ENCODE data around the gene NFX1. TPM values are rescaled to one million over a fixed set of nuclear protein-coding genes. Genes with fewer than 3 reads are reported as not detected.
"Not testable (repeated sequence)": the region's sequence is repeated elsewhere in the genome, so short reads cannot be mapped to it uniquely, and the experiment has no call there.

The NFX1 gene
- polyA plus RNA-seq, 1 experiment: 32.2 TPM

DNA sequence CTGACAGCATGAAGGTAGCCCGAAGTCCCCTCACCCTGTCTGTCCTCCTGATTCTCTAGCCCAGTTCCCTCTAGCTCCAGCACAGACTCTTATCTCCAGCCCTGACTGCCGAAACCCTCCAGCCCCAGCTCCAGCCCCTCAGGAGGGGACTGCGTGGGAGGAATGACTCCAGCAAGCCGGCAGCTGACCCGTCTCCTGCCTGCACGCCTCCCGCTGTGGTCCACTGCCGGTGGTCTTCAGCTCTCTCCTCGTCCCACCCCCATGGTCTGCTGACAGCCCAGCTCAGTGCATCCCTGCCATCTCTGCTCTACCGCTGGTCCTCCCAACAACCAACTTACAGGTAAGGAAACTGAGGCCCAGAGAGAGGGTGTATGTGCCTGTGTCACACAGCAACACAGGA lies 111.5 kb downstream of the NFX1 start:
- H3K4me3 ChIP-seq (ENCODE audit: low read depth, low read length); H3K36me3 ChIP-seq (ENCODE audit: control insufficient read depth, insufficient read depth, low read length); DNase-seq (ENCODE audit: low read depth); POLR2A ChIA-PET; H3K27me3 ChIP-seq (ENCODE audit: control insufficient read depth, insufficient read depth, low read length): not testable (repeated sequence)
- CTCF ChIA-PET: interaction anchor here (5.0 kb wide), 1 partner anchor 14 kb away, joined by 42 read pairs; no protein-coding TSS in a partner anchor

- POLR2A ChIA-PET; H3K36me3 ChIP-seq (ENCODE audit: control insufficient read depth, insufficient read depth, low read length); H3K4me3 ChIP-seq (ENCODE audit: low read depth, low read length); H3K27me3 ChIP-seq (ENCODE audit: control insufficient read depth, insufficient read depth, low read length); DNase-seq (ENCODE audit: low read depth): not testable (repeated sequence)
- CTCF ChIA-PET: interaction anchor here (0.9 to 5.0 kb wide), 9 partner anchors 7 to 121 kb away, joined by 3 to 42 read pairs (median 6); partner anchors contain the start of genes ANKRD18B and NOL6
Observed at GRCh38 chr9:33402371-33402770, 112.1 kb downstream of the NFX1 start, which contains the start of gene AQP7. TSS of gene AQP7 (minus strand) at chr9:33402568. CDS start at chr9:33401262, 1,306 bp downstream.

DNA sequence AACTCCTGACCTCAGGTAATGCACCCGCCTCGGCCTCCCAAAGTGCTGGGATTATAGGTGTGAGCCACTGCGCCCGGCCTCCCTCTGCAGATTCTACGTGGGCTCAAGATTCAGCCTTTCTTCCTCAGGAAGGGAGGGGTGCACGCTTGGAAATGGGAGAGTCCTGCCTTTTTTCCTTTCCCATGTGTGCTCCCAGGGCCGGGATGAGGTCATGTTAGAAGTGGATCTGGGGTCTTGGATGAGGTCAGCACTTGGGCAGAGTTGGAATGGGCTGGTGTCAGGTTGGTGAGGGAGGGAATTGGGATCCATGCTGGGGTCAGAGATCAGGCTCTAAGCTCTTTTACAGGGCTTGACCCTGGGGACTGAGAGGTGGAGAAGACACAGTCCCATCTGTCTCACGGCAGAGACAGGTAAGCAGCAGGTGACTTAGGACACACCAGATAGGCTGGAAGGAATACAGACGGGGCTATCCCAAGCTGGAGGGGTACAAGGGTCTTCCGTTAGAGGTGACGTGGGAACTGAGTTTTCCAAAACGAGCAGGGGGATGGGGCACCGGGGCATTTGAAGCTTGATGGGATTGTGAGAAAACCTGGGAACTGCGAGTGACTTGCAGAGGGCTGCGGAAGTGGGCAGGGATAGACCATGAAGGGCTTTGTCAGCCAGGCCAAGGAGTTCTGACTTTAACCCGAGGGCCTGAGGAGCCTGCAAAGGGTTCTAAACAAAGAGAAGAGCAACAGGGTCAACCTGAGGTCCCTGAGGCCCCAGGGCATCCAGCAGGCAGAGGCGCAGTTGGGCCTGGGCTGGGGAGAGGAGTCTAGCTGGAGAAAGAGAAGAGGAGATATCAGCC lies 113.8 kb downstream of the NFX1 start:
- Histone ChIP-seq H3K27me3 (ENCODE audit: control insufficient read depth, insufficient read depth, low read length) (peaks cover 4% of the 10 kb centered on the region; the same call in 1 of the 2 replicates), H3K36me3 (ENCODE audit: control insufficient read depth, insufficient read depth, low read length) (no peaks in the 10 kb centered on the region), H3K4me3 (ENCODE audit: low read depth, low read length) (no peak overlapping the region)
- no peak for DNase-seq (ENCODE audit: low read depth)
- TF ChIP-seq, protein P1, sequence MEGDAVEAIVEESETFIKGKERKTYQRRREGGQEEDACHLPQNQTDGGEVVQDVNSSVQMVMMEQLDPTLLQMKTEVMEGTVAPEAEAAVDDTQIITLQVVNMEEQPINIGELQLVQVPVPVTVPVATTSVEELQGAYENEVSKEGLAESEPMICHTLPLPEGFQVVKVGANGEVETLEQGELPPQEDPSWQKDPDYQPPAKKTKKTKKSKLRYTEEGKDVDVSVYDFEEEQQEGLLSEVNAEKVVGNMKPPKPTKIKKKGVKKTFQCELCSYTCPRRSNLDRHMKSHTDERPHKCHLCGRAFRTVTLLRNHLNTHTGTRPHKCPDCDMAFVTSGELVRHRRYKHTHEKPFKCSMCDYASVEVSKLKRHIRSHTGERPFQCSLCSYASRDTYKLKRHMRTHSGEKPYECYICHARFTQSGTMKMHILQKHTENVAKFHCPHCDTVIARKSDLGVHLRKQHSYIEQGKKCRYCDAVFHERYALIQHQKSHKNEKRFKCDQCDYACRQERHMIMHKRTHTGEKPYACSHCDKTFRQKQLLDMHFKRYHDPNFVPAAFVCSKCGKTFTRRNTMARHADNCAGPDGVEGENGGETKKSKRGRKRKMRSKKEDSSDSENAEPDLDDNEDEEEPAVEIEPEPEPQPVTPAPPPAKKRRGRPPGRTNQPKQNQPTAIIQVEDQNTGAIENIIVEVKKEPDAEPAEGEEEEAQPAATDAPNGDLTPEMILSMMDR (IDR thresholded peaks at IDR 0.05; ENCODE audit: insufficient read depth, low read depth, low read length): no peak
- ChIA-PET POLR2A (no interaction called here), CTCF (interaction anchor here (1.0 to 5.0 kb wide), 18 partner anchors 8 to 317 kb away, joined by 3 to 42 read pairs (median 6); partner anchors contain the start of genes ANKRD18B and NOL6)

DNA sequence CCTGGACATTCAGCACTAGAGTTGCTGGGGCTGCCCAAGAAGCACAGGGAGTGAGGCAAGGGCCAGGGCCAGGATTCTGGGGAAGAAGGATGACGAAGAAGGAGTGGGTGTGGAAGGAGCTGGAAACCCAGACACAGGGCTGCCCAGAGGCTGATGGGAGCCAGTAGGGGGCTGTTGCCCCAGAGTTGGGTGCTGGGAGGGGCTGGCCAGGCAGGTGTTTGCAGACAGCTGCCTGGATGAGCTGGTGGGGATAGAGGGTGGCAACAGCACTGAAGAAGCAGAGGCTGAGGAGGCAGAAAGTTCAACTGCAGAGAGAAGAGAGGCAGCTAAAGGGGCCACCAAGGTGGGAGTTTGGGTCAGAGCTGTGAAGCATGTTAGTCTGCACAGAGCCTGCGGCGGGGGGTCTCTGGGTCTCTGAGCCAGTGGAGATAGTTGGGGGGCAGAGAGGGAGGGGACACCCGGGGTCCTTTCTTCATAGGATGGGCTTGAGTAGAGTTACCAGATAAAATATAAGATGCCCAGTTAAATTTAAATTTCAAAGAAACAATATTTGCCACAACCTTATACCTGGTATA lies 114.6 kb downstream of the NFX1 start:
- Histone ChIP-seq H3K27me3 (ENCODE audit: control insufficient read depth, insufficient read depth, low read length) (peaks cover 4% of the 10 kb centered on the region; the same call in 1 of the 2 replicates), H3K36me3 (ENCODE audit: control insufficient read depth, insufficient read depth, low read length) (no peaks in the 10 kb centered on the region), H3K4me3 (ENCODE audit: low read depth, low read length) (no peak overlapping the region)
- TF ChIP-seq, protein P1 (IDR thresholded peaks at IDR 0.05; ENCODE audit: insufficient read depth, low read depth, low read length): no peak
- DNase-seq (ENCODE audit: low read depth): no peak
- CTCF ChIA-PET: interaction anchor here (0.6 to 5.0 kb wide), 10 partner anchors 11 to 317 kb away, joined by 3 to 42 read pairs (median 7); partner anchors contain the start of gene NOL6
- POLR2A ChIA-PET: no interaction called here

DNA sequence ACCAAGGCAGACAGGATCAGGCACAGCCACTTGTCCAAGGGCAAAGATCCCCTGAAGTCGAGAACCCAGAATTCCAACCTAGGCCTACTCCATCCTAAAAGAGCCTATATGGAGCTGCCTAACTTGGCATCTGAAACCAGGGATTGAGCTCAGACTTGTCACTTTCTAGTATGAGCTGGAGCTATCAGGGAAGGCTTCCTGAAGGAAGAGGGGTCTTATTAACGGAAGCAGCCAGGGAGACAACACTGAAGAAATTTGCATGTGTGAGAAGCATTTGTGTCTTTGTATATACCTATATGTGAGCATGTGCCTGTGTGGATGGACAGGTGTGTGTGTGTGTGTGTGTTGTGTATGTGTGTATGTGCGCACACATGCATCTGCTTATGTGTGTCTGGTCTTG lies 116.7 kb downstream of the NFX1 start:
- Histone ChIP-seq H3K36me3 (ENCODE audit: control insufficient read depth, insufficient read depth, low read length) (no peaks in the 10 kb centered on the region), H3K27me3 (ENCODE audit: control insufficient read depth, insufficient read depth, low read length) (0 out of 2 replicates have a peak, but pooled peaks cover 3% of the 10 kb centered on the region), H3K4me3 (ENCODE audit: low read depth, low read length) (no peak overlapping the region)
- CTCF ChIA-PET: interaction anchor here (1.1 to 1.8 kb wide), 2 partner anchors 9 to 60 kb away, joined by 3 to 5 read pairs; no protein-coding TSS in a partner anchor
- DNase-seq (ENCODE audit: low read depth): no peak
- TF ChIP-seq, protein P1 (IDR thresholded peaks at IDR 0.05; ENCODE audit: insufficient read depth, low read depth, low read length): no peak
- POLR2A ChIA-PET: no interaction called here

- H3K4me3 ChIP-seq (ENCODE audit: low read depth, low read length): no peak overlapping the region
- POLR2A ChIA-PET: no interaction called here
- TF ChIP-seq, protein P1 (IDR thresholded peaks at IDR 0.05; ENCODE audit: insufficient read depth, low read depth, low read length): no peak
- H3K36me3 ChIP-seq (ENCODE audit: control insufficient read depth, insufficient read depth, low read length): no peaks in the 10 kb centered on the region
- CTCF ChIA-PET: interaction anchor here (1.0 to 1.8 kb wide), 2 partner anchors 8 to 309 kb away, joined by 3 to 5 read pairs; no protein-coding TSS in a partner anchor
- no peak for DNase-seq (ENCODE audit: low read depth)
- 0 out of 2 replicates have a peak, but pooled peaks cover 3% of the 10 kb centered on the region for H3K27me3 ChIP-seq (ENCODE audit: control insufficient read depth, insufficient read depth, low read length)
Observed at GRCh38 chr9:33408087-33408486, 117.8 kb downstream of the NFX1 start.
